Measurements from ENCODE around the gene DCLK2.

Gene DCLK2

DNA sequence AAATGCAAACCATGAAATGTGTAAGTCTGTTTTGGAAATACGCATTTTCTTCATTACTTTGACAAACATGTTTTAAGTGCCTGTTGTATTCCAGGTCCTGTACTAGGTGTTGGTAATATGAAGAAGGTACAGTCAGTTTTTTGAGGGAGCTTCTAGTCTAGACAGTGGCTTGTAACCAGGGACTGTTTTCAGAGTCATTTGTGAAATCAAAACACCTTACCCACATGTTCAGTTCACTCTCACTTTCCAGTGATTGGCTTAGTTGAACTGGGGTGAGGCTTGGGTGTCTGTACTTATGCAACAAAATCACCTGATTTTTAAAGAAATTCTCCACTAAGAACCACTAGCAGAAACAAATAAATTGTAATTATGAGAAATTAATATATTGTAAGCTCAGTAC is 16.4 kb downstream of the DCLK2 start:
- DNase-seq (ENCODE audit: low read depth) = no peak
- TF ChIP-seq MYC (IDR thresholded peaks at IDR 0.05; ENCODE audit: low read depth, low read length) (no peak), POLR2A (IDR thresholded peaks at IDR 0.05; ENCODE audit: extremely low read depth, insufficient read length) (no peak), CTCF (IDR thresholded peaks at IDR 0.05; ENCODE audit: low read depth, low read length) (no peak)
- TF ChIP-seq, protein P1, sequence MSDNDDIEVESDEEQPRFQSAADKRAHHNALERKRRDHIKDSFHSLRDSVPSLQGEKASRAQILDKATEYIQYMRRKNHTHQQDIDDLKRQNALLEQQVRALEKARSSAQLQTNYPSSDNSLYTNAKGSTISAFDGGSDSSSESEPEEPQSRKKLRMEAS (IDR thresholded peaks at IDR 0.05; ENCODE audit: low read depth, low read length) = no peak

GRCh38 chr4:150096625-150097024 is 18.4 kb downstream of the DCLK2 start:
- no peak for DNase-seq (ENCODE audit: low read depth)
- TF ChIP-seq CTCF (IDR thresholded peaks at IDR 0.05; ENCODE audit: low read depth, low read length) = no peak
- no peak for TF ChIP-seq MYC (IDR thresholded peaks at IDR 0.05; ENCODE audit: low read depth, low read length)
- H3K4me3 ChIP-seq (ENCODE audit: low read depth, low read length) = no peak overlapping the region

More for the DNA sequence above, 16.4 kb downstream of the DCLK2 start:
- H3K4me3 ChIP-seq (ENCODE audit: low read depth, low read length) = no peak overlapping the region

GRCh38 chr4:150098214-150098613 is 20.0 kb downstream of the DCLK2 start:
- H3K4me3 ChIP-seq (ENCODE audit: low read depth, low read length) = no peak overlapping the region
- TF ChIP-seq CTCF (IDR thresholded peaks at IDR 0.05; ENCODE audit: low read depth, low read length) (no peak), POLR2A (IDR thresholded peaks at IDR 0.05; ENCODE audit: extremely low read depth, insufficient read length) (no peak), MYC (IDR thresholded peaks at IDR 0.05; ENCODE audit: low read depth, low read length) (no peak)
- TF ChIP-seq, protein P1 (IDR thresholded peaks at IDR 0.05; ENCODE audit: low read depth, low read length) = no peak
- DNase-seq (ENCODE audit: low read depth) = no peak

- no peak for DNase-seq (ENCODE audit: low read depth)
- H3K4me3 ChIP-seq (ENCODE audit: low read depth, low read length) = no peak overlapping the region
- TF ChIP-seq, protein P1 (IDR thresholded peaks at IDR 0.05; ENCODE audit: low read depth, low read length) = no peak
Observed at GRCh38 chr4:150104404-150105027, 26.3 kb downstream of the DCLK2 start.

DNA sequence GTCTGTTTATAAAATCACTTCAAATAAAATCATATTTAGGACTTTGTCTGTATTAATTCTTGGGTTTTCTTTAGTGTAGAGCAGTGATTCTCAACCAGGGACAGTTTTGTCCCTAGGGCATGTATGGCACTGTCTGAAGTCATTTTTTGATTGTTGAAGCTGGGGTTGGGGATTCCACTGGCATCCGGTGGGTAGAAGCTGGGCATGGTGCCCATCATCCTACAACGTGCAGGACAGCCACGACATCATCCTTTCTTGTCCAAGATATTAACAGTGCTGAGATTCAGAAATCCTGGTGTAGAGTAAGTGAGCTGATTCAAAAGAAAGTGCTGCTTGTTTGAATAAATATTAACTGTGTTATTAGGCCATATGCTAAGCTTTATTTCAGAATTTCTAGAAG is 28.6 kb downstream of the DCLK2 start:
- DNase-seq (ENCODE audit: low read depth) = no peak
- H3K4me3 ChIP-seq (ENCODE audit: low read depth, low read length) = no peak overlapping the region
- TF ChIP-seq, protein P1 (IDR thresholded peaks at IDR 0.05; ENCODE audit: low read depth, low read length) = no peak
- TF ChIP-seq POLR2A (IDR thresholded peaks at IDR 0.05; ENCODE audit: extremely low read depth, insufficient read length) (no peak), MYC (IDR thresholded peaks at IDR 0.05; ENCODE audit: low read depth, low read length) (no peak), CTCF (IDR thresholded peaks at IDR 0.05; ENCODE audit: low read depth, low read length) (no peak)

- no peak overlapping the region for H3K4me3 ChIP-seq (ENCODE audit: low read depth, low read length)
- no peak for DNase-seq (ENCODE audit: low read depth)
- TF ChIP-seq, protein P1 (IDR thresholded peaks at IDR 0.05; ENCODE audit: low read depth, low read length) = no peak
- TF ChIP-seq MYC (IDR thresholded peaks at IDR 0.05; ENCODE audit: low read depth, low read length) = no peak
- TF ChIP-seq POLR2A (IDR thresholded peaks at IDR 0.05; ENCODE audit: extremely low read depth, insufficient read length) = no peak
- TF ChIP-seq CTCF (IDR thresholded peaks at IDR 0.05; ENCODE audit: low read depth, low read length) = no peak
Observed at GRCh38 chr4:150108691-150109090, 30.4 kb downstream of the DCLK2 start.
